Upper lobe of left lung (tissue), 6 donors: ENCODE results near the gene DRGX. TPM values are rescaled to one million over a fixed set of nuclear protein-coding genes. Genes with fewer than 3 reads are reported as not detected.
A peak's percentile ranks its signal among the peaks of the same experiment; 100 is the strongest.

Source experiments
- ATAC-seq, 2 donors: fragments of 200-7000 bp; cut with Tn5 transposase; one replicate each; pipeline ENCODE4 v1.9.1; 2022; ENCODE audit warnings: mild to moderate bottlenecking in 2 of 2, moderate library complexity in 2 of 2; ENCODE audit not compliant: low FRiP score in 2 of 2
- DNase-seq, 2 donors: peaks; one replicate each; pipeline ENCODE4 v3.0.0-alpha.2; 2019 to 2020
- H3K27ac ChIP-seq, 4 donors: fragments of 200-600 bp; sonication (generic); one replicate each; pipeline ENCODE4 v1.5.1; 2016 to 2019
- H3K27me3 ChIP-seq, 4 donors: fragments of 200-600 bp; sonication (generic); one replicate each; pipeline ENCODE4 v1.5.1; 2017 to 2019
- H3K36me3 ChIP-seq, 4 donors: fragments of 200-600 bp; sonication (generic); one replicate each; pipeline ENCODE4 v1.5.1; 2016 to 2019
- H3K4me1 ChIP-seq, 4 donors: fragments of 200-600 bp; sonication (generic); one replicate each; pipeline ENCODE4 v1.5.1; 2018 to 2019
- H3K4me3 ChIP-seq, 4 donors: fragments of 200-600 bp; sonication (generic); one replicate each; pipeline ENCODE4 v1.5.1; 2017 to 2019; ENCODE audit warnings: mild to moderate bottlenecking in 2 of 4, moderate library complexity in 1 of 4
- H3K9me3 ChIP-seq, 4 donors: fragments of 200-600 bp; sonication (generic); one replicate each; pipeline ENCODE4 v1.5.1; 2018 to 2019
- EP300 ChIP-seq, 4 donors: sonication (generic); formaldehyde crosslinking; IDR thresholded peaks; one replicate each; pipeline ENCODE4 v1.5.1; 2017; ENCODE audit warnings: antibody characterized with exemption in 4 of 4, control low read depth in 2 of 4
- POLR2A ChIP-seq, 4 donors: fragments of 450-650 bp; IDR thresholded peaks; one replicate each; pipeline ENCODE4 v1.5.1; 2016 to 2017; ENCODE audit warnings: antibody characterized with exemption in 4 of 4, mild to moderate bottlenecking in 2 of 4
- POLR2AphosphoS5 ChIP-seq, 2 donors: sonication (generic); formaldehyde crosslinking; IDR thresholded peaks; one replicate each; pipeline ENCODE4 v1.5.1; 2017; ENCODE audit warnings: antibody characterized with exemption in 2 of 2
- WGBS, 2 donors: methylation state at CpG; one replicate each; pipeline ENCODE4 v1.1.5; 2017 to 2018; 5-methylcytosine and 5-hydroxymethylcytosine counted together
- total RNA-seq, 6 donors: library from RNA; depleted of rRNA in 4 of 6; stranded (reverse); fragments of >200 nt in 4 of 6; gene quantifications; one replicate each; pipeline versions ENCODE4 v1.1.0 to v1.2.1, GENCODE V29; 2016 to 2021
- TF ChIP-seq, protein P1 (sequence below), 6 experiments: fragments of 450-650 bp in 4 of 6; fragments of 200-600 bp in 2 of 6; sonication (generic) in 2 of 6; IDR thresholded peaks; one replicate each; pipeline ENCODE4 v1.5.1; 2016 to 2019; ENCODE audit warnings: antibody characterized with exemption in 6 of 6
- donor health status: DM: no; HTN: no; CAD: no; lungs with moderate emphysema.
- donor health status: DM: no; HTN: yes; CAD: no; lungs with severe emphysema.

Gene DRGX
- total RNA-seq, 6 donors from 2014 or later = 0.09 to 0.17 TPM; not detected in 4

DNA sequence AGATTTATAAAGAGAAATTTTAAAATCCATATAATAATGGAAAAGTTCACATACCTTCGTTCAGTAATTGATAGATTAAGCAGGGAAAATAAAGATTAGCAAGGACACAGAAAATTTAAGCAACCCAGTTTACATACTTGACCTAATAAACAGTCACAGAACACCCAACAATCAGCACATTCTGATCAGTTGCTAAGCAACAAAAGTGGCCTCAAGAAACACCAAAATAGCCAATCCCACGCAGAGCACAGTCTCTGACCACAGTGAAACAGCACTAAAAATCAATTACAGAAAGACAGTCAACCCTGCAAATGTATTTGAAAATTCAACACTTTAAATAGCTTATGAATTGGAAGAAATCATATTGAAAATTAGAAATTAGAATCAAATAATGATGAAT is 39.3 kb upstream of the DRGX start:
- H3K4me1 ChIP-seq = no peaks in the 10 kb centered on the region
- peaks cover 0 to 3% (median 0%) of the 10 kb centered on the region in 4 donors for H3K9me3 ChIP-seq
- H3K4me3 ChIP-seq = no peak overlapping the region
- TF ChIP-seq POLR2A (IDR thresholded peaks at IDR 0.05) = no peak
- TF ChIP-seq EP300 (IDR thresholded peaks at IDR 0.05) = no peak
- TF ChIP-seq POLR2AphosphoS5 (IDR thresholded peaks at IDR 0.05) = no peak
- TF ChIP-seq, protein P1, sequence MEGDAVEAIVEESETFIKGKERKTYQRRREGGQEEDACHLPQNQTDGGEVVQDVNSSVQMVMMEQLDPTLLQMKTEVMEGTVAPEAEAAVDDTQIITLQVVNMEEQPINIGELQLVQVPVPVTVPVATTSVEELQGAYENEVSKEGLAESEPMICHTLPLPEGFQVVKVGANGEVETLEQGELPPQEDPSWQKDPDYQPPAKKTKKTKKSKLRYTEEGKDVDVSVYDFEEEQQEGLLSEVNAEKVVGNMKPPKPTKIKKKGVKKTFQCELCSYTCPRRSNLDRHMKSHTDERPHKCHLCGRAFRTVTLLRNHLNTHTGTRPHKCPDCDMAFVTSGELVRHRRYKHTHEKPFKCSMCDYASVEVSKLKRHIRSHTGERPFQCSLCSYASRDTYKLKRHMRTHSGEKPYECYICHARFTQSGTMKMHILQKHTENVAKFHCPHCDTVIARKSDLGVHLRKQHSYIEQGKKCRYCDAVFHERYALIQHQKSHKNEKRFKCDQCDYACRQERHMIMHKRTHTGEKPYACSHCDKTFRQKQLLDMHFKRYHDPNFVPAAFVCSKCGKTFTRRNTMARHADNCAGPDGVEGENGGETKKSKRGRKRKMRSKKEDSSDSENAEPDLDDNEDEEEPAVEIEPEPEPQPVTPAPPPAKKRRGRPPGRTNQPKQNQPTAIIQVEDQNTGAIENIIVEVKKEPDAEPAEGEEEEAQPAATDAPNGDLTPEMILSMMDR (IDR thresholded peaks at IDR 0.05) = no peak
- DNase-seq = no peak
- ATAC-seq = no peak
- no peaks in the 10 kb centered on the region for H3K36me3 ChIP-seq
- H3K27ac ChIP-seq = no peak overlapping the region
- no peaks in the 10 kb centered on the region for H3K27me3 ChIP-seq
- WGBS, 2 donors = 76 to 82% methylated on average over 2 of the region's 2 CpGs

DNA sequence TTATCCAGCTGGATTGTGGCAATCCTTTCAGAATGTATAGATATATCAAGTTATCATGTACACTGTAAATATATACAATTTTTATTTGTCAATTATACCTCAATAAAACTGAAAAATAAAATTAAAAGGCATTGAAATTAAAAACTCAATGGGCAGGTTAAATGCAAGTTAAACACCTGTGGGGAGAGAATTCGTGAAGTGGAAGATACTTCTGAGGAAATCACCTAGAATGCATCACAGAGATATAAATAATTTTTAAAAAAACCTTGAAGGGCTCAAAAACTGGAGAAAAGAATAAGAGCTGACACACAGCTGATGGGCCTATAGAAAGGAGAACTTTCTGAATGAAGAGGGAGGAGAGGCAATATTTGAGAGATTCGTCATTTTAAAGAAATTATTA is 37.2 kb upstream of the DRGX start:
- H3K4me1 ChIP-seq = no peaks in the 10 kb centered on the region
- TF ChIP-seq POLR2A (IDR thresholded peaks at IDR 0.05) = no peak
- no peak for TF ChIP-seq EP300 (IDR thresholded peaks at IDR 0.05)
- TF ChIP-seq POLR2AphosphoS5 (IDR thresholded peaks at IDR 0.05) = no peak
- TF ChIP-seq, protein P1 (IDR thresholded peaks at IDR 0.05) = no peak
- no peaks in the 10 kb centered on the region for H3K36me3 ChIP-seq
- H3K27me3 ChIP-seq = no peaks in the 10 kb centered on the region
- WGBS, 2 donors = 89 to 90% methylated on average over 2 of the region's 2 CpGs
- DNase-seq (no peak), ATAC-seq (no peak)
- peaks cover 0 to 3% (median 0%) of the 10 kb centered on the region in 4 donors for H3K9me3 ChIP-seq
- H3K4me3 ChIP-seq = no peak overlapping the region
- no peak overlapping the region for H3K27ac ChIP-seq

DNA sequence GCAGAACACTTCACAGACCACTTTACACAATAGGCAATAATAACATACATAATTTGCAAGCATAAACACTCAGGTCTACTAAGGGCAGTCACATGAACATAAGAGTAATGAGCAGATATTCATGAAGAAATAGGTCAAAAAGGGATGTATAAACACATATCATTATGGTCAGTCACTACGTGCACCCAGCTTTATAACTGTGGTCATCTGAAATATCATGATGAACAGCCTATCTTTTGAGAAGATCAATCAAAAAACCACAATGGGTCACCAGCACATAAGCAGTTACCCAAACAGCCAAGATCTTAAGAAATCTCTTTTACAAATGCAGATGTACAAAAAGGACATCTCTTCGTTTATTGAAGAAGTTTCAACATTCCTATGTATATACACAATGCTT is 35.5 kb upstream of the DRGX start:
- no peaks in the 10 kb centered on the region for H3K27me3 ChIP-seq
- H3K27ac ChIP-seq = no peak overlapping the region
- ATAC-seq (no peak), DNase-seq (no peak)
- no peaks in the 10 kb centered on the region for H3K36me3 ChIP-seq
- H3K4me3 ChIP-seq = no peak overlapping the region
- WGBS, 2 donors = 84 to 89% methylated on average over 2 of the region's 2 CpGs
- peaks cover 0 to 3% (median 0%) of the 10 kb centered on the region in 4 donors for H3K9me3 ChIP-seq
- TF ChIP-seq EP300 (IDR thresholded peaks at IDR 0.05) (no peak), POLR2AphosphoS5 (IDR thresholded peaks at IDR 0.05) (no peak)
- TF ChIP-seq, protein P1 (IDR thresholded peaks at IDR 0.05) = no peak
- peaks cover 0 to 4% (median 0%) of the 10 kb centered on the region in 4 donors for H3K4me1 ChIP-seq

DNA sequence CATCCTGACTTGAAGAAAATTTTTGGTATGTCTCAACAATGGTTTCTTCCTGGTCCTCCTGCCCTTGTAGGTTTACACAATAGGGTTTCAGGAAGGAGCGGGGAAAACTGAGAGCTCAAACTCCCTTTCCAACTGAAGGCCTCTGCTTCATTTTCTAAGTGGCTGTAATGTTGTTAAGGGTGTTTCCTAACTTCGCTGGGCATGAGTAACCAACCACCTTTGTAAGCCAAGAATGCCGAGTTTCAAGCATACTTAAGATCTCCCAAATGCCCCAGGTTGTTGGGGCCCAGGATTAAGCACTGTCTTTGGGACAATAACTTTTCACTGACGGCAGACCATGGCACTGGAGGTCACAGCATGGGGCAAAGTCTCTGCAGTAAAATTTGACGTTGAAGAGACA is 33.6 kb upstream of the DRGX start:
- ATAC-seq (no peak), DNase-seq (peak in 1 of 2 donors; percentile 42)
- 54 to 87% methylated on average over 5 of the region's 5 CpGs for WGBS, 2 donors

More for the DNA sequence above, 33.6 kb upstream of the DRGX start:
- H3K4me1 ChIP-seq = peaks cover 0 to 4% (median 0%) of the 10 kb centered on the region in 4 donors
- peaks cover 0 to 12% (median 11%) of the 10 kb centered on the region in 4 donors for H3K9me3 ChIP-seq
- TF ChIP-seq POLR2A (IDR thresholded peaks at IDR 0.05) = no peak
- no peak for TF ChIP-seq EP300 (IDR thresholded peaks at IDR 0.05)
- TF ChIP-seq, protein P1 (IDR thresholded peaks at IDR 0.05) = no peak
- TF ChIP-seq POLR2AphosphoS5 (IDR thresholded peaks at IDR 0.05) = no peak
- no peak overlapping the region for H3K27ac ChIP-seq
- no peaks in the 10 kb centered on the region for H3K27me3 ChIP-seq
- no peak overlapping the region for H3K4me3 ChIP-seq
- H3K36me3 ChIP-seq = no peaks in the 10 kb centered on the region
